GM19240 (cell line): ENCODE data around the gene MLF2.
A peak's percentile ranks its signal among the peaks of the same experiment; 100 is the strongest.

ENCODE experiments used
- DNase-seq: peaks from one replicate; pipeline ENCODE4 v3.0.0; 2011; ENCODE audit warnings: low spot score; ENCODE audit not compliant: insufficient read length

Gene MLF2

GRCh38 chr12:6778574-6779550 lies 25.9 kb upstream of the MLF2 start:
- peak; percentile 76 for DNase-seq

DNA sequence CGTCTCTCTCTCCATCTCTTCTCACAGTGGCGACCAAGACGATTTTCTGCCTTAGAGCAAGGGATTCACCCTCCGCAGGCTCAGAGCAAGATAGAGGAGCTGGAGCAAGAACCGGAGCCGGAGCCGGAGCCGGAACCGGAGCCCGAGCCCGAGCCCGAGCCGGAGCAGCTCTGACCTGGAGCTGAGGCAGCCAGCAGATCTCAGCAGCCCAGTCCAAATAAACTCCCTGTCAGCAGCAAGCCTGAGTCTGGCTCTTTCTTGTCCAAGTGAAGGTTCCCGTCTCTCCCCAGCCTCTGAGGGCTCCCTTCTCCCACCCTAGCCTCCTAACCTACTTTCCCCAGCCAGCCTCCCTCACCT lies 25.3 kb upstream of the MLF2 start:
- no peak for DNase-seq

DNA sequence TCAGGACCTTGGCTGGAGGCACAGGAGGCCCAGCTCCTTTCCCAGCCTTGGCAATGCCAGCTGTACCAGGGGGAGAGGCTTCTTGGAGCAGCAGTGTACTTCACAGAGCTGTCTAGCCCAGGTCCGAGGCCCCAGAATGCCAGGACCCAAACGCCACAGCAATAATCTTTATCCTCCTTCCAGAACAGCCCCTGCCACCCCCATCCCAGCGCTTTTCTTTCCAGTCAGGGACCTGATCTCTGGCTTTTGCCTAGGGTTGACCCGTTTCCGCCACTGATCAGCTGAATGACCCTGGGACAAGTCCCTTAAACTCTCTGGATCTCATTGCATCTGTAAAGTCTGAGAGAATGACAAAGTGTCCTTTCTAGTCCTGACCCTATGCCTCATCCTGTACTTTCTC lies 24.4 kb upstream of the MLF2 start:
- DNase-seq, result no peak

DNA sequence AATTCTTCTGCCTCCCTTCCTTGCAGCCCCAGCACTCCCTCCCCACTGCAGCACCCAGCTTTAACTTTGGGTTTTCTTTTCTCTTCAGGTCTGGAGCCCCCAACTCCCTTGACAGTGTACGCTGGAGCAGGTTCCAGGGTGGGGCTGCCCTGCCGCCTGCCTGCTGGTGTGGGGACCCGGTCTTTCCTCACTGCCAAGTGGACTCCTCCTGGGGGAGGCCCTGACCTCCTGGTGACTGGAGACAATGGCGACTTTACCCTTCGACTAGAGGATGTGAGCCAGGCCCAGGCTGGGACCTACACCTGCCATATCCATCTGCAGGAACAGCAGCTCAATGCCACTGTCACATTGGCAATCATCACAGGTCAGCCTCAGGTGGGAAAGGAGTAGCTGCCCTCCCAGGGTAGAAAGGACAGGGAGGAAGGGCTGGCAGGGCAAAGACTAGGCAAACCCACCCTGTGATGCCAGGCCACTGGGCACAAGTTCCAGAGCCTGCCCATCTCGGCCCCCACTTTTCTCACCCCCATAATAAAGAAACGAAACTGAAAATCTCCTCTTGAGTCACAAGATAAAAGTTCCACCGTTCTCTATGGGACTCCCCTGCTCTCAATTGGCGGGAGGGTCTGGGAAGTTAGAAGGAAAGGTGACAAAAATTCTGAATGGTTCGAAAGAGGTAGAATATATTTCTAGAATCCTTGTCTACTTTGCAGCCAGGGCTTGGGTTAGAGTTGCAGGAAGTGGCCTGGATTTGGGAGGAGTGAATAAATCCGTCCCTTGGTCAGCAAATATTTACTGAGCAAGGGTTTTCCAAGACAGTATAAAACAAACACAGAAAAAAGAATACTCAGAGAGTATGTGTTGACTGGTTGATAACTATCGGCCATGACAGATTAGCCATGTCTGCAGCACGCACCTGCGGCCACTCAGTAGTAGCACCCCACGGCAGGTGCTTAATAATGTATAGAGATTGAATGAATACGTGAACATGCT lies 22.5 kb upstream of the MLF2 start:
- DNase-seq, result no peak

- no peak for DNase-seq
These were observed 21.6 kb upstream of the MLF2 start for GRCh38 chr12:6774499-6775062.

- DNase-seq, result no peak
These were observed 20.8 kb upstream of the MLF2 start for GRCh38 chr12:6773590-6774351.

DNA sequence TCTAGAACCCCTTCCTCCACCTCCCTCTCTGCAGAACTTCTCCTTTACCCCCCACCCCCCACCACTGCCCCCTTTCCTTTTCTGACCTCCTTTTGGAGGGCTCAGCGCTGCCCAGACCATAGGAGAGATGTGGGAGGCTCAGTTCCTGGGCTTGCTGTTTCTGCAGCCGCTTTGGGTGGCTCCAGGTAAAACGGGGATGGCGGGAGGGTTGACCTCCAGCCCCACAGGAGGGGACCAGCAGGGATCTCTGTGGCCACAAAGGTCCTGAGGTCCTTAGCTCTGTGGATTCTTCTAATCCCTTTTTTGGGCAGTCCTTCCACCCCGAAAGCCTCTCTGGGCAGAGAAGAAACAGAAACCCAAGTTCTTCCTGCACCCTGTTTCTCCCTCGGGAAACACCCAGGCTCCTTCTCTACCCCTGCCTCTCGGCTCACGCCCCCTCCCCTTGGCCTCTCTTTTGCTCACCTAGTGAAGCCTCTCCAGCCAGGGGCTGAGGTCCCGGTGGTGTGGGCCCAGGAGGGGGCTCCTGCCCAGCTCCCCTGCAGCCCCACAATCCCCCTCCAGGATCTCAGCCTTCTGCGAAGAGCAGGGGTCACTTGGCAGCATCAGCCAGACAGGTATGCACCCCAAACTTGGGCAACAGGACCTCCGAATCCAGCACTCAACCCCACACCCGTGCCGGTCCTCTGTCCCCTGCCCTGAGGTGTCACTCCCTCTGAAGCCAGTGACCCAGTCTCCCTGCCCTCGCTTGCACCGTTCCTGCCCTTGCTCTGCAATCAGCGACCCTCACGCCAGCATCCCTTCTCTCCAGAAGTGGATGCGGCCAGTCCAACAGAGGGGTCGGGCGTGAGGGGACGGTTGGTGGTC lies 20.0 kb upstream of the MLF2 start:
- no peak for DNase-seq

DNA sequence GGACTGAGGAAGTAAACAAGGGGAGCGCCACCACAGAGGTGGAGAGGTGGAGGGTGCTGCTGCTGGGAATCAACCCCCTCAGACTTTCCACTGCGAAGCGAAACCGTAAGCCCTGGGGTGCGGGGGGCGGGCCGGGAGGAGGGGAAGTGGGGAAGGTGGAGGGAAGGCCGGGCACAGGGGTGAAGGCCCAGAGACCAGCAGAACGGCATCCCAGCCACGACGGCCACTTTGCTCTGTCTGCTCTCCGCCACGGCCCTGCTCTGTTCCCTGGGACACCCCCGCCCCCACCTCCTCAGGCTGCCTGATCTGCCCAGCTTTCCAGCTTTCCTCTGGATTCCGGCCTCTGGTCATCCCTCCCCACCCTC lies 19.4 kb upstream of the MLF2 start, which contains the start of gene LAG3:
Gene LAG3 (plus strand): TSS at position 190 of the 365 bp plus-strand sequence. CDS start 333 bp downstream, outside the sequence.
- peak; percentile 53 for DNase-seq

- DNase-seq, result no peak
These were observed 18.8 kb upstream of the MLF2 start for GRCh38 chr12:6771509-6772330.

DNA sequence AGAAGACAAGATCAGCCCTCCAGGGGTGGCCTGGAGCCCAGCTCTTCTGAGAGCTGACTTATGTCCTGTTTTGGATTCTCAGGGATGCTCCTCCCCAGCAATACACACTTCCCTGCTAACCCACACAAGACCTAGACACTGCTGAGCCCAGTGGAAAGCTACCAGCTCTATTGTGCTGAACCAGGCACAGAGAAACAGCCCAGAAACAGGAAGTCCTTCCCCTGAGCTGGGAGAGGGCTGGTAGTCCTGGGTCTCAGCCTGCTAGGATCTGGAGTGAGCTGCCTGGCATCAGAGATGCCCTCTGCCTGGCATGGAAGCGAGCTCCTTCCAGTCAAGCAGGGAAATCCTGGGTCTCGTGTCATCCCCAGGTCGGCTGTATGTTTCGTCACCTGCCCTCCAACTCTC lies 18.2 kb upstream of the MLF2 start:
- no peak for DNase-seq

- no peak for DNase-seq
These were observed 17.7 kb upstream of the MLF2 start for GRCh38 chr12:6770600-6770999.

GRCh38 chr12:6770094-6770493 lies 17.2 kb upstream of the MLF2 start:
- no peak for DNase-seq

DNA sequence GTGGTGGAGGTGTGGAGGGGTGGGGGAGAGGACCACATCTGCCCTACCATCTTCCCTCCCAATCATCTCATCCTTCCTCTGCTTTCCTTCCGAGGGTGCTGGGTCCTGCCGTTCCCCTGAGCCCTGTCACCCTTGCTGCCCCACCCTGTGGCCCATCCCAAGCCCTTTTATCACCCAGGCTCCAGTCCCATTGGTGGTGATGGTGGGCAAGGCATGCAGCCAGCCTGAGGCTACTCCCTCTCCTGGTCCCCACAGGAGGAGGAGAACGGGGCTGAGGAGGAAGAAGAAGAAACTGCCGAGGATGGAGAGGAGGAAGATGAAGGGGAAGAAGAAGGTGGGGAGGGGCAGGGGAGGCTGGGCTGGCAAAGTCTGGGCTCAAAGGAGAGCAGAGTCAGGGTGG lies 16.7 kb upstream of the MLF2 start:
- DNase-seq, result no peak

- DNase-seq, result no peak
These were observed 16.0 kb upstream of the MLF2 start for GRCh38 chr12:6768990-6769389.

- DNase-seq, result no peak
These were observed 15.5 kb upstream of the MLF2 start for GRCh38 chr12:6768437-6768914.

- DNase-seq, result no peak
These were observed 14.7 kb upstream of the MLF2 start for GRCh38 chr12:6767353-6768319.

GRCh38 chr12:6766651-6767349 lies 13.9 kb upstream of the MLF2 start:
- peak; percentile 57 for DNase-seq
